GM23338 (cell line): ENCODE measurements around the gene ERBB3.

Source experiments
- CREB1 ChIP-seq: fragments of 250-450 bp; sonication (Bioruptor Pico); IDR thresholded peaks from 2 replicates; pipeline ENCODE4 v1.5.0; 2020; ENCODE audit warnings: low read depth, mild to moderate bottlenecking, moderate library complexity
- CTCF ChIP-seq, 2 experiments: fragments of 200-600 bp in 1 of 2; sonication (generic) in 1 of 2; conservative IDR thresholded peaks; 2 replicates each; pipeline versions ENCODE4 v1.5.1 to v1.6.1; 2016 to 2017; ENCODE audit warnings: antibody characterized with exemption in 2 of 2, low read depth in 2 of 2, mild to moderate bottlenecking in 2 of 2, moderate library complexity in 1 of 2
- ETS1 ChIP-seq: IDR thresholded peaks from 2 replicates; pipeline ENCODE4 v1.6.1; 2016; ENCODE audit warnings: antibody characterized with exemption
- EZH2 ChIP-seq: fragments of 200-600 bp; sonication (generic); IDR thresholded peaks from one replicate; pipeline ENCODE4 v1.8.0; 2017; ENCODE audit warnings: antibody characterized with exemption, mild to moderate bottlenecking, low read depth; ENCODE audit not compliant: unreplicated experiment
- EZH2phosphoT487 ChIP-seq: fragments of 200-600 bp; sonication (generic); IDR thresholded peaks from one replicate; pipeline ENCODE4 v1.8.1; 2018; ENCODE audit warnings: antibody characterized with exemption; ENCODE audit not compliant: unreplicated experiment
- JUNB ChIP-seq: IDR thresholded peaks from one replicate; pipeline ENCODE4 v1.6.1; 2016; ENCODE audit warnings: antibody characterized with exemption; ENCODE audit not compliant: unreplicated experiment
- POLR2AphosphoS5 ChIP-seq: IDR thresholded peaks from 2 replicates; pipeline ENCODE4 v1.6.1; 2016; ENCODE audit warnings: antibody characterized with exemption, low read depth
- REST ChIP-seq: IDR thresholded peaks from one replicate; pipeline ENCODE4 v1.6.1; 2018; ENCODE audit warnings: antibody characterized with exemption; ENCODE audit not compliant: unreplicated experiment
- STAT1 ChIP-seq: IDR thresholded peaks from one replicate; pipeline ENCODE4 v1.6.1; 2016; ENCODE audit warnings: antibody characterized with exemption; ENCODE audit not compliant: unreplicated experiment
- ZNF114 ChIP-seq: fragments of 250-450 bp; sonication (Bioruptor Pico); IDR thresholded peaks from 2 replicates; pipeline ENCODE4 v1.5.0; 2020; ENCODE audit warnings: mild to moderate bottlenecking, moderate library complexity
- ZNF331 ChIP-seq: fragments of 250-450 bp; sonication (Bioruptor Pico); IDR thresholded peaks from 2 replicates; pipeline ENCODE4 v1.5.0; 2020; ENCODE audit warnings: low read depth, mild to moderate bottlenecking, moderate library complexity

GRCh38 chr12:56107242-56107641 lies 27.3 kb downstream of the ERBB3 start:
- TF ChIP-seq CTCF (conservative IDR thresholded peaks at IDR 0.05; ENCODE audit: low read depth in 2 of 2) (no peak), POLR2AphosphoS5 (no peak), EZH2phosphoT487 (no peak), REST (no peak), EZH2 (no peak), CREB1 (no peak), ZNF331 (CRISPR knock-in tag) (no peak), JUNB (no peak), STAT1 (no peak), ZNF114 (no peak), ETS1 (no peak)
